HCT116 (cell line): ENCODE measurements around the gene MMADHC. TPM values are rescaled to one million over a fixed set of nuclear protein-coding genes. Genes with fewer than 3 reads are reported as not detected.

Source experiments
- ATAC-seq: fragments of 200-7000 bp; cut with Tn5 transposase; 2 replicates; pipeline ENCODE4 v1.9.1; 2020; ENCODE audit warnings: mild to moderate bottlenecking, moderate library complexity
- BruUV-seq: library from RNA; stranded (reverse); fragments of 400-500 nt; replicated peaks from 2 replicates; lab custom pipeline; 2021; lab: Mats Ljungman, UMichigan
- CTCF ChIA-PET: fragments of 300-600 bp; sonication (Branson Sonifier 250); formaldehyde crosslinking; loops from one replicate; lab custom pipeline; 2021; ENCODE audit warnings: antibody characterized with exemption; lab: Charles Lee
- POLR2A ChIA-PET: fragments of 300-600, 350-600 bp; sonication (Branson Sonifier 250); formaldehyde crosslinking; loops from one replicate; lab custom pipeline; 2021; ENCODE audit warnings: antibody characterized with exemption; lab: Charles Lee
- RAD21 ChIA-PET, 2 experiments: fragments of 300-600 bp; sonication (Branson Sonifier 250); formaldehyde crosslinking; loops; one replicate each; lab custom pipeline; 2023; ENCODE audit warnings: low total read pairs in 2 of 2; ENCODE audit not compliant: uncharacterized antibody in 2 of 2, unreplicated experiment in 2 of 2, low non-redundant PET in 1 of 2; lab: Charles Lee
- DNase-seq: peaks from one replicate; pipeline ENCODE4 v3.0.0-alpha.2; 2010; ENCODE audit warnings: low read depth, low spot score
- H2AFZ ChIP-seq: fragments of 200-600 bp; shearing (Covaris generic), sonication (generic); 2 replicates; pipeline ENCODE4 v1.6.1; 2017; ENCODE audit warnings: low read depth, mixed run types, mixed read lengths, antibody characterized with exemption, low read length; ENCODE audit not compliant: poor library complexity, severe bottlenecking
- H3K27ac ChIP-seq: 2 replicates; pipeline ENCODE4 v1.5.1; 2012; ENCODE audit warnings: low read depth, low read length
- H3K27me3 ChIP-seq: fragments of 200-600 bp; sonication (generic); 2 replicates; pipeline ENCODE4 v1.6.1; 2016; ENCODE audit warnings: mixed run types, low read length, mixed read lengths; ENCODE audit not compliant: insufficient read depth
- H3K36me3 ChIP-seq, 2 experiments: fragments of 200-500 bp in 1 of 2; fragments of 200-600 bp in 1 of 2; sonication (Bioruptor generic) in 1 of 2; sonication (generic) in 1 of 2; 2 replicates each; pipeline versions ENCODE4 v1.5.1 to v1.6.1; 2014 to 2016; ENCODE audit warnings: low read length in 2 of 2, inconsistent platforms in 1 of 2, mixed read lengths in 1 of 2, mixed run types in 1 of 2; ENCODE audit not compliant: insufficient read depth in 2 of 2, control insufficient read depth in 1 of 2
- H3K4me1 ChIP-seq, 2 experiments: fragments of 200-600 bp in 1 of 2; sonication (generic) in 1 of 2; 2 replicates each; pipeline versions ENCODE4 v1.5.1 to v1.6.1; 2012 to 2017; ENCODE audit warnings: low read length in 2 of 2, inconsistent platforms in 1 of 2, mild to moderate bottlenecking in 1 of 2, mixed read lengths in 1 of 2, mixed run types in 1 of 2, moderate library complexity in 1 of 2; ENCODE audit not compliant: insufficient read depth in 2 of 2, control insufficient read depth in 1 of 2
- H3K4me2 ChIP-seq: fragments of 200-600 bp; sonication (generic); 2 replicates; pipeline ENCODE4 v1.6.1; 2017; ENCODE audit warnings: mixed run types, low read length, mixed read lengths
- H3K4me3 ChIP-seq, 2 experiments: fragments of 200-600 bp in 1 of 2; sonication (generic) in 1 of 2; replicated peaks in 1 of 2; 2 replicates each; pipeline ENCODE4 v1.5.1; 2011 to 2016; ENCODE audit warnings: low read length in 2 of 2, control low read depth in 1 of 2, low read depth in 1 of 2, mild to moderate bottlenecking in 1 of 2, mixed read lengths in 1 of 2, mixed run types in 1 of 2
- H3K79me2 ChIP-seq: fragments of 200-600 bp; sonication (generic); 2 replicates; pipeline ENCODE4 v1.6.1; 2017; ENCODE audit warnings: mild to moderate bottlenecking, mixed run types, low read length, moderate library complexity, mixed read lengths; ENCODE audit not compliant: insufficient read depth
- H3K9ac ChIP-seq: fragments of 200-600 bp; sonication (generic); 2 replicates; pipeline ENCODE4 v1.6.1; 2016; ENCODE audit warnings: low read length, mixed read lengths
- H3K9me2 ChIP-seq: fragments of 200-600 bp; sonication (generic), shearing (Covaris generic); 2 replicates; pipeline ENCODE4 v1.6.1; 2017; ENCODE audit warnings: mixed run types, mild to moderate bottlenecking, moderate library complexity; ENCODE audit not compliant: insufficient read depth
- H3K9me3 ChIP-seq, 2 experiments: fragments of 200-500 bp in 1 of 2; fragments of 200-600 bp in 1 of 2; sonication (Bioruptor generic) in 1 of 2; sonication (generic) in 1 of 2; 2 replicates each; pipeline ENCODE4 v1.6.1; 2014 to 2017; ENCODE audit warnings: low read length in 2 of 2, mixed read lengths in 2 of 2, inconsistent platforms in 1 of 2, low read depth in 1 of 2, mild to moderate bottlenecking in 1 of 2, mixed run types in 1 of 2, moderate library complexity in 1 of 2; ENCODE audit not compliant: control insufficient read depth in 1 of 2, insufficient read depth in 1 of 2
- H4K20me1 ChIP-seq: fragments of 200-600 bp; sonication (generic), shearing (Covaris generic); 2 replicates; pipeline ENCODE4 v1.6.1; 2017; ENCODE audit warnings: mixed run types, mild to moderate bottlenecking, moderate library complexity; ENCODE audit not compliant: insufficient read depth
- CBX3 ChIP-seq: IDR thresholded peaks from 2 replicates; pipeline ENCODE4 v1.6.1; 2012; ENCODE audit warnings: low read depth
- EGR1 ChIP-seq: IDR thresholded peaks from 2 replicates; pipeline ENCODE4 v1.6.1; 2012; ENCODE audit warnings: low read depth
- ELF1 ChIP-seq: IDR thresholded peaks from 2 replicates; pipeline ENCODE4 v1.6.1; 2012; ENCODE audit warnings: low read depth, borderline replicate concordance
- EZH2 ChIP-seq: fragments of 200-600 bp; sonication (generic); IDR thresholded peaks from 2 replicates; pipeline ENCODE4 v1.6.1; 2017; ENCODE audit warnings: antibody characterized with exemption, mixed run types
- FOSL1 ChIP-seq: IDR thresholded peaks from 2 replicates; pipeline ENCODE4 v1.6.1; 2012; ENCODE audit warnings: low read depth
- JUND ChIP-seq: IDR thresholded peaks from 2 replicates; pipeline ENCODE4 v1.6.1; 2012
- MAX ChIP-seq: IDR thresholded peaks from 2 replicates; pipeline ENCODE4 v1.6.1; 2012
- POLR2A ChIP-seq: IDR thresholded peaks from 2 replicates; pipeline ENCODE4 v1.7.0; 2011; ENCODE audit warnings: borderline replicate concordance; ENCODE audit not compliant: insufficient read depth, insufficient read length; ENCODE audit errors: extremely low read depth
- POLR2AphosphoS5 ChIP-seq: IDR thresholded peaks from 2 replicates; pipeline ENCODE4 v1.6.1; 2011; ENCODE audit warnings: mild to moderate bottlenecking, low read depth, low read length, moderate library complexity
- RAD21 ChIP-seq: IDR thresholded peaks from 2 replicates; pipeline ENCODE4 v1.6.1; 2012; ENCODE audit warnings: low read depth, mild to moderate bottlenecking
- REST ChIP-seq: IDR thresholded peaks from 2 replicates; pipeline ENCODE4 v1.6.1; 2012; ENCODE audit warnings: low read depth
- SIN3A ChIP-seq: IDR thresholded peaks from 2 replicates; pipeline ENCODE4 v1.6.1; 2012; ENCODE audit warnings: low read depth
- SP1 ChIP-seq: IDR thresholded peaks from 2 replicates; pipeline ENCODE4 v1.6.1; 2012; ENCODE audit warnings: low read depth
- SRF ChIP-seq: IDR thresholded peaks from 2 replicates; pipeline ENCODE4 v1.6.1; 2012; ENCODE audit warnings: low read depth
- TCF7L2 ChIP-seq: IDR thresholded peaks from 2 replicates; pipeline ENCODE4 v1.7.0; 2011; ENCODE audit warnings: borderline replicate concordance, inconsistent platforms; ENCODE audit not compliant: insufficient read depth, insufficient read length; ENCODE audit errors: extremely low read depth
- YY1 ChIP-seq: IDR thresholded peaks from 2 replicates; pipeline ENCODE4 v1.6.1; 2011; ENCODE audit warnings: low read length, low read depth, moderate library complexity, mild to moderate bottlenecking; ENCODE audit not compliant: insufficient replicate concordance; ENCODE audit errors: extremely low read depth
- ZBTB33 ChIP-seq: IDR thresholded peaks from 2 replicates; pipeline ENCODE4 v1.6.1; 2011; ENCODE audit warnings: mild to moderate bottlenecking, low read length, moderate library complexity; ENCODE audit not compliant: insufficient replicate concordance; ENCODE audit errors: extremely low read depth
- ZNF274 ChIP-seq: fragments of 200-500 bp; sonication (Bioruptor generic); IDR thresholded peaks from 2 replicates; pipeline ENCODE4 v1.6.1; 2014; ENCODE audit warnings: mild to moderate bottlenecking, low read depth, low read length, inconsistent platforms
- intact Hi-C: fragments of 100-400 bp; cut with micrococcal nuclease; formaldehyde crosslinking; loops from 2 replicates; pipeline ENCODE4 v1.10.0; 2022
- total RNA-seq: library from RNA; stranded (reverse); gene quantifications from one replicate; pipeline ENCODE4 v1.2.1, GENCODE V29; 2021; ENCODE audit not compliant: unreplicated experiment

The MMADHC gene
- total RNA-seq, 1 experiment from 2014 or later: 135 TPM

GRCh38 chr2:149527998-149528755, 59.4 kb downstream of the MMADHC start:
- H3K36me3 ChIP-seq: no peaks in the 10 kb centered on the region
- H3K4me1 ChIP-seq: no peaks in the 10 kb centered on the region
- no peaks in the 10 kb centered on the region for H4K20me1 ChIP-seq
- H3K4me2 ChIP-seq: no peak overlapping the region
- CTCF ChIA-PET: no interaction called here
- ATAC-seq (no peak), DNase-seq (no peak)
- H3K9me3 ChIP-seq: no peaks in the 10 kb centered on the region
- H3K4me3 ChIP-seq: no peak overlapping the region
- BruUV-seq: no TSS peak
- TF ChIP-seq CBX3 (no peak), REST (no peak), POLR2A (no peak), EGR1 (no peak), FOSL1 (no peak), TCF7L2 (no peak), YY1 (no peak), ELF1 (no peak), SP1 (no peak), ZBTB33 (no peak), SRF (no peak), POLR2AphosphoS5 (no peak), SIN3A (no peak), JUND (no peak), MAX (no peak), RAD21 (no peak), EZH2 (no peak), ZNF274 (no peak)
- intact Hi-C loops: no loop called here
- no peak overlapping the region for H3K9ac ChIP-seq
- H3K27ac ChIP-seq: no peak overlapping the region
- POLR2A ChIA-PET: no interaction called here
- no peaks in the 10 kb centered on the region for H3K79me2 ChIP-seq
- RAD21 ChIA-PET: no interaction called here
- no peaks in the 10 kb centered on the region for H3K27me3 ChIP-seq
- no peaks in the 10 kb centered on the region for H3K9me2 ChIP-seq
- no peak overlapping the region for H2AFZ ChIP-seq
